H9 (cell line): ENCODE measurements around the gene CTAGE1. TPM values are rescaled to one million over a fixed set of nuclear protein-coding genes. Genes with fewer than 3 reads are reported as not detected.

Source experiments
- DNase-seq: peaks from one replicate; pipeline ENCODE4 v3.0.0-alpha.2; 2017
- H2AFZ ChIP-seq: one replicate; pipeline ENCODE4 v1.6.1; 2013; ENCODE audit warnings: mild to moderate bottlenecking, low read length, control low read depth, moderate library complexity
- H2AK5ac ChIP-seq: 2 replicates; pipeline ENCODE4 v1.6.1; 2013; ENCODE audit warnings: low read length, control low read depth, mixed read lengths; ENCODE audit not compliant: insufficient read length
- H2BK120ac ChIP-seq: one replicate; pipeline ENCODE4 v1.6.1; 2013; ENCODE audit warnings: low read depth, mild to moderate bottlenecking, low read length, control low read depth, inconsistent platforms; ENCODE audit not compliant: poor library complexity, severe bottlenecking
- H2BK12ac ChIP-seq: 2 replicates; pipeline ENCODE4 v1.6.1; 2013; ENCODE audit warnings: low read length, control low read depth, mixed read lengths, low read depth; ENCODE audit not compliant: insufficient read length
- H2BK15ac ChIP-seq: 2 replicates; pipeline ENCODE4 v1.6.1; 2013; ENCODE audit warnings: low read depth, low read length, control low read depth
- H2BK20ac ChIP-seq: one replicate; pipeline ENCODE4 v1.6.1; 2013; ENCODE audit warnings: low read depth, mild to moderate bottlenecking, low read length, control low read depth, inconsistent platforms; ENCODE audit not compliant: poor library complexity, severe bottlenecking
- H2BK5ac ChIP-seq: 2 replicates; pipeline ENCODE4 v1.6.1; 2013; ENCODE audit warnings: low read length, control low read depth, mixed read lengths; ENCODE audit not compliant: insufficient read length
- H3K14ac ChIP-seq: 2 replicates; pipeline ENCODE4 v1.6.1; 2013; ENCODE audit warnings: low read length, control low read depth; ENCODE audit not compliant: insufficient read depth
- H3K18ac ChIP-seq: 2 replicates; pipeline ENCODE4 v1.6.1; 2013; ENCODE audit warnings: low read depth, mild to moderate bottlenecking, mixed read lengths, low read length, control low read depth; ENCODE audit not compliant: insufficient read length
- H3K23ac ChIP-seq: 2 replicates; pipeline ENCODE4 v1.6.1; 2013; ENCODE audit warnings: low read length, control low read depth, mixed read lengths, low read depth; ENCODE audit not compliant: insufficient read length
- H3K23me2 ChIP-seq: 2 replicates; pipeline ENCODE4 v1.6.1; 2013; ENCODE audit warnings: low read depth, mild to moderate bottlenecking, mixed read lengths, low read length, control low read depth; ENCODE audit not compliant: insufficient read length, poor library complexity, severe bottlenecking
- H3K27ac ChIP-seq: 2 replicates; pipeline ENCODE4 v1.5.1; 2013; ENCODE audit warnings: low read length, control low read depth, mixed read lengths, low read depth; ENCODE audit not compliant: insufficient read length
- H3K27me3 ChIP-seq: 2 replicates; pipeline ENCODE4 v1.6.1; 2013; ENCODE audit warnings: low read length, control low read depth, inconsistent platforms; ENCODE audit not compliant: insufficient read depth
- H3K4ac ChIP-seq: 2 replicates; pipeline ENCODE4 v1.6.1; 2013; ENCODE audit warnings: low read depth, mild to moderate bottlenecking, control low read depth, inconsistent platforms, low read length, moderate library complexity
- H3K4me1 ChIP-seq: 2 replicates; pipeline ENCODE4 v1.6.1; 2013; ENCODE audit warnings: low read length, control low read depth, inconsistent platforms; ENCODE audit not compliant: insufficient read depth
- H3K4me2 ChIP-seq: 2 replicates; pipeline ENCODE4 v1.6.1; 2013; ENCODE audit warnings: low read length, control low read depth, mixed read lengths; ENCODE audit not compliant: insufficient read length, insufficient read depth
- H3K56ac ChIP-seq: 2 replicates; pipeline ENCODE4 v1.6.1; 2013; ENCODE audit warnings: low read depth, mild to moderate bottlenecking, mixed read lengths, low read length, control low read depth; ENCODE audit not compliant: insufficient read length
- H3K79me1 ChIP-seq: 2 replicates; pipeline ENCODE4 v1.6.1; 2013; ENCODE audit warnings: low read depth, mild to moderate bottlenecking, moderate library complexity, low read length, control low read depth, inconsistent platforms; ENCODE audit not compliant: insufficient read depth, poor library complexity, severe bottlenecking
- H3K79me2 ChIP-seq: 2 replicates; pipeline ENCODE4 v1.6.1; 2013; ENCODE audit warnings: low read length, control low read depth, inconsistent platforms; ENCODE audit not compliant: insufficient read depth
- H3K9ac ChIP-seq: 2 replicates; pipeline ENCODE4 v1.6.1; 2013; ENCODE audit warnings: low read length, control low read depth, mixed read lengths; ENCODE audit not compliant: insufficient read length; ENCODE audit errors: extremely low read depth
- H3K9me3 ChIP-seq: one replicate; pipeline ENCODE4 v1.6.1; 2013; ENCODE audit warnings: low read depth, low read length, inconsistent platforms; ENCODE audit not compliant: control insufficient read depth
- H3T11ph ChIP-seq: one replicate; pipeline ENCODE4 v1.6.1; 2013; ENCODE audit warnings: mild to moderate bottlenecking, low read length, control low read depth, inconsistent platforms
- H4K20me1 ChIP-seq: one replicate; pipeline ENCODE4 v1.6.1; 2013; ENCODE audit not compliant: control insufficient read depth, insufficient read length, insufficient read depth
- H4K5ac ChIP-seq: 2 replicates; pipeline ENCODE4 v1.6.1; 2013; ENCODE audit warnings: low read depth, mild to moderate bottlenecking, mixed read lengths, low read length, control low read depth; ENCODE audit not compliant: insufficient read length
- H4K8ac ChIP-seq: replicated peaks from 2 replicates; pipeline ENCODE4 v1.6.1; 2013; ENCODE audit warnings: low read length, control low read depth, mixed read lengths, low read depth; ENCODE audit not compliant: insufficient read length
- H4K91ac ChIP-seq: 2 replicates; pipeline ENCODE4 v1.6.1; 2013; ENCODE audit warnings: low read depth, mild to moderate bottlenecking, moderate library complexity, mixed read lengths, low read length, control low read depth; ENCODE audit not compliant: insufficient read length
- H3K27ac Mint-ChIP-seq, 3 experiments: 2 replicates in 2 of 3; 3 replicates in 1 of 3; pipeline ENCODE4 v1.8.0; 2020 to 2021; ENCODE audit warnings: mixed read lengths in 3 of 3, mild to moderate bottlenecking in 1 of 3, moderate library complexity in 1 of 3
- H3K27me3 Mint-ChIP-seq: 2 replicates; pipeline ENCODE4 v1.8.0; 2021; ENCODE audit warnings: low read depth, mild to moderate bottlenecking, moderate library complexity, mixed read lengths
- H3K36me3 Mint-ChIP-seq, 3 experiments: 2 replicates in 2 of 3; 3 replicates in 1 of 3; pipeline ENCODE4 v1.8.0; 2020 to 2021; ENCODE audit warnings: low read depth in 3 of 3, mixed read lengths in 3 of 3; ENCODE audit not compliant: insufficient read depth in 1 of 3
- H3K4me1 Mint-ChIP-seq, 2 experiments: 2 replicates each; pipeline ENCODE4 v1.8.0; 2020; ENCODE audit warnings: mixed read lengths in 2 of 2
- H3K4me3 Mint-ChIP-seq, 2 experiments: 2 replicates in 1 of 2; 3 replicates in 1 of 2; pipeline ENCODE4 v1.8.0; 2020 to 2021; ENCODE audit warnings: mild to moderate bottlenecking in 2 of 2, mixed read lengths in 2 of 2, moderate library complexity in 1 of 2
- H3K9me3 Mint-ChIP-seq, 2 experiments: 2 replicates in 1 of 2; 3 replicates in 1 of 2; pipeline ENCODE4 v1.8.0; 2020; ENCODE audit warnings: mild to moderate bottlenecking in 2 of 2, mixed read lengths in 2 of 2, moderate library complexity in 1 of 2
- CTCF ChIP-seq: fragments of 200-600 bp; sonication (generic); conservative IDR thresholded peaks from 3 replicates; pipeline ENCODE4 v1.8.0; 2021; ENCODE audit warnings: antibody characterized with exemption, mild to moderate bottlenecking
- WGBS: extraction: QIAGEN DNeasy Blood & Tissue Kit; methylation state at CpG from one replicate; pipeline ENCODE4 v1.1.7; 2013; ENCODE audit warnings: missing lambda C conversion rate, low lambda C conversion rate, mixed read lengths; ENCODE audit not compliant: insufficient read length; ENCODE audit errors: extremely low coverage; 5-methylcytosine and 5-hydroxymethylcytosine counted together
- total RNA-seq: library from RNA; stranded (reverse); gene quantifications from 2 replicates; pipeline ENCODE4 v1.2.1, GENCODE V29; 2021

The CTAGE1 gene
- total RNA-seq, 1 experiment from 2014 or later = not detected

GRCh38 chr18:22456116-22456480, 38.4 kb upstream of the CTAGE1 start:
- Histone ChIP-seq H2AFZ (no peak overlapping the region), H3K79me2 (no peaks in the 10 kb centered on the region)

More at GRCh38 chr18:22456116-22456480, 38.4 kb upstream of the CTAGE1 start:
- no peak overlapping the region for H3K23ac ChIP-seq
- H3K27ac ChIP-seq = no peak overlapping the region
- H2BK20ac ChIP-seq = no peak overlapping the region
- no peak overlapping the region for H3K9ac ChIP-seq
- no CpG with 5 or more reads among the region's 6 CpGs for WGBS
- no peak overlapping the region for H3K14ac ChIP-seq
- no peak overlapping the region for H3K4me3 Mint-ChIP-seq
- DNase-seq = no peak
- H2AK5ac ChIP-seq = no peak overlapping the region
- no peak overlapping the region for H2BK120ac ChIP-seq
- no peak overlapping the region for H3K18ac ChIP-seq
- TF ChIP-seq CTCF = no peak
- H3K4me2 ChIP-seq = no peak overlapping the region
- H3K4ac ChIP-seq = no peak overlapping the region
- H3K23me2 ChIP-seq = peaks cover 3% of the 10 kb centered on the region
- no peaks in the 10 kb centered on the region; the same call in 1 of the 2 replicates for H3K4me1 ChIP-seq
- no peak overlapping the region for H3T11ph ChIP-seq
- peaks cover 3% of the 10 kb centered on the region; the same call in 1 of the 2 replicates for H3K27me3 Mint-ChIP-seq
- H2BK15ac ChIP-seq = no peak overlapping the region
- 0 out of 7 replicates have a peak overlapping the region, but pooled peaks of 1 of the 3 experiments have one; percentile 41 for H3K27ac Mint-ChIP-seq
- H4K20me1 ChIP-seq = no peaks in the 10 kb centered on the region
- H3K4me1 Mint-ChIP-seq = peaks cover 15 to 34% of the 10 kb centered on the region in 2 experiments
- H3K9me3 ChIP-seq = no peaks in the 10 kb centered on the region
- no peak overlapping the region for H2BK5ac ChIP-seq
- H4K91ac ChIP-seq = no peak overlapping the region
- no peak overlapping the region for H2BK12ac ChIP-seq
- no peak overlapping the region for H3K56ac ChIP-seq
- no peak overlapping the region for H4K8ac ChIP-seq
- H3K36me3 Mint-ChIP-seq = 0 out of 7 replicates have a peak, but pooled peaks cover 0 to under 1% (median 0%) of the 10 kb centered on the region in 3 experiments
- no peaks in the 10 kb centered on the region for H3K79me1 ChIP-seq
- H3K27me3 ChIP-seq = no peaks in the 10 kb centered on the region; the same call in 1 of the 2 replicates
- H3K9me3 Mint-ChIP-seq = peaks cover 2 to 3% of the 10 kb centered on the region in 2 experiments; a peak in 3 of 5 replicates
- no peak overlapping the region for H4K5ac ChIP-seq
